Measurements from ENCODE around the gene PPFIA1.

The PPFIA1 gene

GRCh38 chr11:70423523-70424505 is 153.3 kb downstream of the PPFIA1 start:
- H3K27ac ChIP-seq: no peak overlapping the region
- TF ChIP-seq ZFX (IDR thresholded peaks at IDR 0.05) (no peak), CTCF (conservative IDR thresholded peaks at IDR 0.05) (no peak)

GRCh38 chr11:70424765-70425344 is 154.4 kb downstream of the PPFIA1 start:
- H3K27ac ChIP-seq: no peak overlapping the region
- TF ChIP-seq CTCF (conservative IDR thresholded peaks at IDR 0.05) (no peak), ZFX (IDR thresholded peaks at IDR 0.05) (no peak)

GRCh38 chr11:70427436-70427835 is 156.9 kb downstream of the PPFIA1 start:
- TF ChIP-seq CTCF (conservative IDR thresholded peaks at IDR 0.05) (no peak), ZFX (IDR thresholded peaks at IDR 0.05) (no peak)

GRCh38 chr11:70428701-70429427 is 158.4 kb downstream of the PPFIA1 start:
- no peak overlapping the region for H3K27ac ChIP-seq
- TF ChIP-seq CTCF (conservative IDR thresholded peaks at IDR 0.05): no peak
- TF ChIP-seq ZFX (IDR thresholded peaks at IDR 0.05): no peak

More at GRCh38 chr11:70427436-70427835, 156.9 kb downstream of the PPFIA1 start:
- H3K27ac ChIP-seq: no peak overlapping the region

GRCh38 chr11:70429428-70429705 is 158.9 kb downstream of the PPFIA1 start:
- no peak for TF ChIP-seq ZFX (IDR thresholded peaks at IDR 0.05)
- TF ChIP-seq CTCF (conservative IDR thresholded peaks at IDR 0.05): no peak
- no peak overlapping the region for H3K27ac ChIP-seq

GRCh38 chr11:70429724-70430521 is 159.4 kb downstream of the PPFIA1 start:
- TF ChIP-seq ZFX (IDR thresholded peaks at IDR 0.05) (no peak), CTCF (conservative IDR thresholded peaks at IDR 0.05) (no peak)
- no peak overlapping the region for H3K27ac ChIP-seq

Measured in C4-2B (cell line).